ENCODE measurements around the gene DIP2B.

GRCh38 chr12:50606675-50607375, 102.0 kb downstream of the DIP2B start:
- TF ChIP-seq, protein P1, sequence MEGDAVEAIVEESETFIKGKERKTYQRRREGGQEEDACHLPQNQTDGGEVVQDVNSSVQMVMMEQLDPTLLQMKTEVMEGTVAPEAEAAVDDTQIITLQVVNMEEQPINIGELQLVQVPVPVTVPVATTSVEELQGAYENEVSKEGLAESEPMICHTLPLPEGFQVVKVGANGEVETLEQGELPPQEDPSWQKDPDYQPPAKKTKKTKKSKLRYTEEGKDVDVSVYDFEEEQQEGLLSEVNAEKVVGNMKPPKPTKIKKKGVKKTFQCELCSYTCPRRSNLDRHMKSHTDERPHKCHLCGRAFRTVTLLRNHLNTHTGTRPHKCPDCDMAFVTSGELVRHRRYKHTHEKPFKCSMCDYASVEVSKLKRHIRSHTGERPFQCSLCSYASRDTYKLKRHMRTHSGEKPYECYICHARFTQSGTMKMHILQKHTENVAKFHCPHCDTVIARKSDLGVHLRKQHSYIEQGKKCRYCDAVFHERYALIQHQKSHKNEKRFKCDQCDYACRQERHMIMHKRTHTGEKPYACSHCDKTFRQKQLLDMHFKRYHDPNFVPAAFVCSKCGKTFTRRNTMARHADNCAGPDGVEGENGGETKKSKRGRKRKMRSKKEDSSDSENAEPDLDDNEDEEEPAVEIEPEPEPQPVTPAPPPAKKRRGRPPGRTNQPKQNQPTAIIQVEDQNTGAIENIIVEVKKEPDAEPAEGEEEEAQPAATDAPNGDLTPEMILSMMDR (IDR thresholded peaks at IDR 0.05) = no peak
- no peak for TF ChIP-seq POLR2A (IDR thresholded peaks at IDR 0.05)
